Kidney (tissue), 14 donors: Measurements from ENCODE around the gene ANKS1B. TPM values are rescaled to one million over a fixed set of nuclear protein-coding genes. Genes with fewer than 3 reads are reported as not detected.
A peak's percentile ranks its signal among the peaks of the same experiment; 100 is the strongest.

Experiments used
- DNase-seq, 5 donors: peaks; one replicate each; pipeline ENCODE4 v3.0.0-alpha.2; 2013 to 2020
- FAIRE-seq: peaks from 2 replicates; lab custom pipeline; 2012; peaks lifted over from hg19 to GRCh38; lab: Jason Lieb, UNC
- H3K27ac ChIP-seq, 2 donors: one replicate each; pipeline ENCODE4 v1.7.0; 2013; ENCODE audit warnings: low read depth in 2 of 2, low read length in 2 of 2, inconsistent platforms in 1 of 2
- H3K27me3 ChIP-seq: one replicate; pipeline ENCODE4 v1.7.1; 2013; ENCODE audit warnings: low read length, inconsistent platforms; ENCODE audit not compliant: control insufficient read depth, insufficient read depth
- H3K36me3 ChIP-seq, 3 donors: one replicate each; pipeline versions ENCODE4 v1.7.0 to v1.7.1; 2013; ENCODE audit warnings: low read length in 3 of 3, control low read depth in 1 of 3, inconsistent platforms in 1 of 3; ENCODE audit not compliant: insufficient read depth in 3 of 3, control insufficient read depth in 2 of 3
- H3K4me1 ChIP-seq, 3 donors: one replicate each; pipeline versions ENCODE4 v1.7.0 to v1.7.1; 2013; ENCODE audit warnings: low read length in 3 of 3, inconsistent platforms in 1 of 3, low read depth in 1 of 3; ENCODE audit not compliant: control insufficient read depth in 2 of 3, insufficient read depth in 2 of 3
- H3K4me3 ChIP-seq, 3 donors: one replicate each; pipeline versions ENCODE4 v1.7.0 to v1.8.1; 2013; ENCODE audit warnings: low read length in 3 of 3, control low read depth in 1 of 3, inconsistent platforms in 1 of 3
- H3K9ac ChIP-seq, 3 donors: one replicate each; pipeline versions ENCODE4 v1.7.0 to v1.7.1; 2013; ENCODE audit warnings: low read length in 3 of 3, control low read depth in 1 of 3, inconsistent platforms in 1 of 3
- H3K9me3 ChIP-seq, 3 donors: one replicate each; pipeline versions ENCODE4 v1.7.0 to v1.7.1; 2013; ENCODE audit warnings: low read length in 3 of 3, control low read depth in 1 of 3, inconsistent platforms in 1 of 3; ENCODE audit not compliant: control insufficient read depth in 2 of 3, insufficient read depth in 1 of 3
- intact Hi-C: fragments of 100-400 bp; cut with DNase I; formaldehyde crosslinking; loops from one replicate; pipeline ENCODE4 v1.11.1; 2022
- polyA plus RNA-seq: library from polyadenylated mRNA; stranded (reverse); fragments of 350-450 nt; fragmentation: Illumina TruSeq; extraction: RNeasy Lipid Tissue Mini Kit (QIAGEN cat#74804); gene quantifications from one replicate; pipeline ENCODE4 v1.2.3, GENCODE V29; 2014; ENCODE audit warnings: low read depth, low replicate concordance; ENCODE audit not compliant: insufficient read depth
- total RNA-seq: library from RNA; stranded (reverse); fragmentation: NEBNext Ultra II Directional; extraction: Animal tissue kit (Norgen Biotek cat#: 25700); gene quantifications from one replicate; pipeline ENCODE4 v1.2.1, GENCODE V29; 2021
- TF ChIP-seq, protein P1 (sequence below): IDR thresholded peaks from 3 replicates; pipeline ENCODE4 v1.5.1; 2012; ENCODE audit warnings: mild to moderate bottlenecking, moderate library complexity, borderline replicate concordance; ENCODE audit not compliant: insufficient read depth; ENCODE audit errors: extremely low read depth
- donor health status: control.
- donor health status: control.
- donor health status: control.
- donor health status: control.
- donor health status: control.
- donor health status: DM: yes; HTN: yes; CAD: no.
- donor health status: Normal renal cell carcinoma (clear cell type).

Gene ANKS1B
- total and polyA plus RNA-seq, 2 donors from 2014 or later: 1.7 to 5.8 TPM

GRCh38 chr12:99029511-99030271 lies 955.0 kb downstream of the ANKS1B start:
- Histone ChIP-seq H3K36me3 (no peaks in the 10 kb centered on the region), H3K27me3 (no peaks in the 10 kb centered on the region), H3K4me1 (peaks cover 0 to 3% (median 0%) of the 10 kb centered on the region in 3 donors), H3K27ac (no peak overlapping the region), H3K9ac (no peak overlapping the region), H3K4me3 (no peak overlapping the region), H3K9me3 (no peaks in the 10 kb centered on the region)
- no peak for FAIRE-seq
- TF ChIP-seq, protein P1, sequence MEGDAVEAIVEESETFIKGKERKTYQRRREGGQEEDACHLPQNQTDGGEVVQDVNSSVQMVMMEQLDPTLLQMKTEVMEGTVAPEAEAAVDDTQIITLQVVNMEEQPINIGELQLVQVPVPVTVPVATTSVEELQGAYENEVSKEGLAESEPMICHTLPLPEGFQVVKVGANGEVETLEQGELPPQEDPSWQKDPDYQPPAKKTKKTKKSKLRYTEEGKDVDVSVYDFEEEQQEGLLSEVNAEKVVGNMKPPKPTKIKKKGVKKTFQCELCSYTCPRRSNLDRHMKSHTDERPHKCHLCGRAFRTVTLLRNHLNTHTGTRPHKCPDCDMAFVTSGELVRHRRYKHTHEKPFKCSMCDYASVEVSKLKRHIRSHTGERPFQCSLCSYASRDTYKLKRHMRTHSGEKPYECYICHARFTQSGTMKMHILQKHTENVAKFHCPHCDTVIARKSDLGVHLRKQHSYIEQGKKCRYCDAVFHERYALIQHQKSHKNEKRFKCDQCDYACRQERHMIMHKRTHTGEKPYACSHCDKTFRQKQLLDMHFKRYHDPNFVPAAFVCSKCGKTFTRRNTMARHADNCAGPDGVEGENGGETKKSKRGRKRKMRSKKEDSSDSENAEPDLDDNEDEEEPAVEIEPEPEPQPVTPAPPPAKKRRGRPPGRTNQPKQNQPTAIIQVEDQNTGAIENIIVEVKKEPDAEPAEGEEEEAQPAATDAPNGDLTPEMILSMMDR: no peak
- DNase-seq: peak in 4 of 5 donors; percentile 13 to 49 (median 41)
- intact Hi-C loops: no loop called here

GRCh38 chr12:99027461-99027860 lies 957.3 kb downstream of the ANKS1B start:
- FAIRE-seq (no peak), DNase-seq (no peak)
- no peaks in the 10 kb centered on the region for H3K36me3 ChIP-seq

DNA sequence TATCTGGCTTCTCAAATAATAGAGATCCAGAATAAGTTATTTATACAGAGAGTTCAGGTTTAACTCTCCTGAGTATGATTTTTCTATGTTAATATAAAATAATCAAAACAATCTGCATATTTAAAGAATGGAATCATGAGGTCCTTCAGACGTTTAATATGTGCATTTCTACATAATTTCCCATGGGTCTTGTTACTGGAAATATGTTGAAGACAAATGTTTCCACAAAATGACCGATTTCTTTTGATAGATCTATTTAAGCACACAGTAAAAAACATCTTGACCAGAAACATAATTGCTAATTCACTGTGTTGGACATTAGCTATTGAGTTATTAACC lies 957.7 kb downstream of the ANKS1B start:
- peaks cover 0 to 3% (median 0%) of the 10 kb centered on the region in 3 donors for H3K4me1 ChIP-seq
- FAIRE-seq (no peak), DNase-seq (no peak)
- no peaks in the 10 kb centered on the region for H3K27me3 ChIP-seq
- no peak overlapping the region for H3K9ac ChIP-seq
- no peak overlapping the region for H3K4me3 ChIP-seq
- H3K27ac ChIP-seq: no peak overlapping the region
- TF ChIP-seq, protein P1: no peak
- H3K9me3 ChIP-seq: no peaks in the 10 kb centered on the region
- intact Hi-C loops: no loop called here
- no peaks in the 10 kb centered on the region for H3K36me3 ChIP-seq

More at GRCh38 chr12:99027461-99027860, 957.3 kb downstream of the ANKS1B start:
- TF ChIP-seq, protein P1: no peak
- Histone ChIP-seq H3K4me1 (peaks cover 0 to 3% (median 0%) of the 10 kb centered on the region in 3 donors), H3K27ac (no peak overlapping the region), H3K4me3 (no peak overlapping the region), H3K27me3 (no peaks in the 10 kb centered on the region), H3K9ac (no peak overlapping the region), H3K9me3 (no peaks in the 10 kb centered on the region)
- intact Hi-C loops: no loop called here
